ENCODE data around the gene ENAM.

The ENAM gene

GRCh38 chr4:70671091-70671490 is 42.5 kb downstream of the ENAM start:
- no peak for TF ChIP-seq CTCF (IDR thresholded peaks at IDR 0.05)

GRCh38 chr4:70674191-70674590 is 45.6 kb downstream of the ENAM start:
- TF ChIP-seq CTCF (IDR thresholded peaks at IDR 0.05) = no peak

- no peak for TF ChIP-seq CTCF (IDR thresholded peaks at IDR 0.05)
Measured at GRCh38 chr4:70674731-70675130, 46.2 kb downstream of the ENAM start.

GRCh38 chr4:70676554-70677090 is 48.1 kb downstream of the ENAM start:
- no peak for TF ChIP-seq CTCF (IDR thresholded peaks at IDR 0.05)

- no peak for TF ChIP-seq CTCF (IDR thresholded peaks at IDR 0.05)
Measured at GRCh38 chr4:70678383-70678999, 49.9 kb downstream of the ENAM start.

- no peak for TF ChIP-seq CTCF (IDR thresholded peaks at IDR 0.05)
Measured at GRCh38 chr4:70680934-70681333, 52.4 kb downstream of the ENAM start.

- TF ChIP-seq CTCF (IDR thresholded peaks at IDR 0.05) = no peak
Measured at GRCh38 chr4:70681704-70682103, 53.2 kb downstream of the ENAM start.

GRCh38 chr4:70687392-70687791 is 58.8 kb downstream of the ENAM start:
- TF ChIP-seq CTCF (IDR thresholded peaks at IDR 0.05) = no peak
